Measurements from ENCODE around the gene TYK2.
A peak's percentile ranks its signal among the peaks of the same experiment; 100 is the strongest.
"Not testable (repeated sequence)": the region's sequence is repeated elsewhere in the genome, so short reads cannot be mapped to it uniquely, and the experiment has no call there.

TYK2 gene

GRCh38 chr19:10408511-10409283 is 28.3 kb upstream of the TYK2 start:
- no peak for DNase-seq (ENCODE audit: low read depth in 2 of 2)

- no peak for DNase-seq (ENCODE audit: low read depth in 2 of 2)
Observed at GRCh38 chr19:10407096-10407495, 26.7 kb upstream of the TYK2 start.

- DNase-seq (ENCODE audit: low read depth in 2 of 2) = no peak
Observed at GRCh38 chr19:10406191-10406590, 25.8 kb upstream of the TYK2 start.

GRCh38 chr19:10404888-10405820 is 24.8 kb upstream of the TYK2 start:
- DNase-seq (ENCODE audit: low read depth in 2 of 2) = no peak

- peak; percentile 97 for DNase-seq (ENCODE audit: low read depth in 2 of 2)
Observed at GRCh38 chr19:10403137-10404021, 23.0 kb upstream of the TYK2 start, which contains the start of gene CDC37. Gene CDC37 (minus strand): TSS chr19:10403542. CDS start chr19:10403479, 63 bp downstream.

GRCh38 chr19:10402441-10403038 is 22.2 kb upstream of the TYK2 start:
- no peak for DNase-seq (ENCODE audit: low read depth in 2 of 2)

- no peak for DNase-seq (ENCODE audit: low read depth in 2 of 2)
Observed at GRCh38 chr19:10399878-10400277, 19.5 kb upstream of the TYK2 start.

- DNase-seq (ENCODE audit: low read depth in 2 of 2) = not testable (repeated sequence)
Observed at GRCh38 chr19:10399340-10399739, 19.0 kb upstream of the TYK2 start.

GRCh38 chr19:10398819-10399218 is 18.4 kb upstream of the TYK2 start:
- DNase-seq (ENCODE audit: low read depth in 2 of 2) = no peak

GRCh38 chr19:10395917-10396316 is 15.5 kb upstream of the TYK2 start:
- no peak for DNase-seq (ENCODE audit: low read depth in 2 of 2)

GRCh38 chr19:10395436-10395835 is 15.1 kb upstream of the TYK2 start:
- DNase-seq (ENCODE audit: low read depth in 2 of 2) = no peak

GRCh38 chr19:10395003-10395402 is 14.6 kb upstream of the TYK2 start:
- DNase-seq (ENCODE audit: low read depth in 2 of 2) = no peak

GRCh38 chr19:10393137-10393536 is 12.8 kb upstream of the TYK2 start:
- no peak for DNase-seq (ENCODE audit: low read depth in 2 of 2)

- no peak for DNase-seq (ENCODE audit: low read depth in 2 of 2)
Observed at GRCh38 chr19:10392120-10392519, 11.7 kb upstream of the TYK2 start.

- peak; percentile 37 to 41 for DNase-seq (ENCODE audit: low read depth in 2 of 2)
Observed at GRCh38 chr19:10390652-10391286, 10.4 kb upstream of the TYK2 start.

- no peak for DNase-seq (ENCODE audit: low read depth in 2 of 2)
Observed at GRCh38 chr19:10389863-10390262, 9.5 kb upstream of the TYK2 start.

GRCh38 chr19:10388957-10389356 is 8.6 kb upstream of the TYK2 start:
- peak; percentile 74 to 75 for DNase-seq (ENCODE audit: low read depth in 2 of 2)

GRCh38 chr19:10384580-10384979 is 4.2 kb upstream of the TYK2 start:
- no peak for DNase-seq (ENCODE audit: low read depth in 2 of 2)

- not testable (repeated sequence) for DNase-seq (ENCODE audit: low read depth in 2 of 2)
Observed at GRCh38 chr19:10383223-10383499, 2.8 kb upstream of the TYK2 start.

GRCh38 chr19:10379880-10380312 is 476 bp downstream of the TYK2 start:
- no peak for DNase-seq (ENCODE audit: low read depth in 2 of 2)

GRCh38 chr19:10378124-10378523 is 2.2 kb downstream of the TYK2 start:
- no peak for DNase-seq (ENCODE audit: low read depth in 2 of 2)

Measured in stimulated activated CD8-positive, alpha-beta memory T cell treated with anti-CD3 and anti-CD28 coated beads, Interleukin-2, amount 100 ng/mL, for 1 hour (primary cell).